Naive thymus-derived CD8-positive, alpha-beta T cell (primary cell): ENCODE results near the gene KRTAP3-3. TPM values are rescaled to one million over a fixed set of nuclear protein-coding genes. Genes with fewer than 3 reads are reported as not detected.

Source experiments
- ATAC-seq, 2 donors: fragments of 150-1000 bp; cut with Tn5 transposase in 1 of 2; sonication (Bioruptor Pico), chemical (Tn5 transposase) in 1 of 2; 1 replicate in 1 of 2; 2 replicates in 1 of 2; pipeline ENCODE4 v1.10.0; 2021; ENCODE audit warnings: mild to moderate bottlenecking in 2 of 2, moderate library complexity in 2 of 2
- POLR2A ChIA-PET: fragments of 350-600 bp; sonication (Branson Sonifier 250); formaldehyde crosslinking; loops from one replicate; lab custom pipeline; 2021; ENCODE audit warnings: antibody characterized with exemption; lab: Charles Lee
- DNase-seq, 10 donors: peaks; one replicate each; pipeline versions ENCODE4 v3.0.0 to v3.0.0-alpha.2; 2020 to 2022
- H3K27ac Mint-ChIP-seq, 10 donors: one replicate each; pipeline ENCODE4 v1.8.0; 2020 to 2022; ENCODE audit warnings: mild to moderate bottlenecking in 10 of 10, mixed read lengths in 10 of 10, moderate library complexity in 4 of 10, inconsistent platforms in 1 of 10
- H3K27me3 Mint-ChIP-seq, 5 donors: one replicate each; pipeline ENCODE4 v1.8.0; 2021 to 2022; ENCODE audit warnings: mixed read lengths in 5 of 5
- H3K36me3 Mint-ChIP-seq, 3 donors: one replicate each; pipeline ENCODE4 v1.8.0; 2020 to 2022; ENCODE audit warnings: mixed read lengths in 3 of 3, mild to moderate bottlenecking in 2 of 3, inconsistent platforms in 1 of 3
- H3K4me1 Mint-ChIP-seq, 4 donors: one replicate each; pipeline ENCODE4 v1.8.0; 2021 to 2022; ENCODE audit warnings: mixed read lengths in 4 of 4
- H3K4me3 Mint-ChIP-seq, 10 donors: one replicate each; pipeline ENCODE4 v1.8.0; 2020 to 2022; ENCODE audit warnings: mild to moderate bottlenecking in 10 of 10, mixed read lengths in 10 of 10, moderate library complexity in 6 of 10, inconsistent platforms in 1 of 10
- H3K9me3 Mint-ChIP-seq, 9 donors: one replicate each; pipeline ENCODE4 v1.8.0; 2020 to 2022; ENCODE audit warnings: mixed read lengths in 9 of 9, mild to moderate bottlenecking in 3 of 9, inconsistent platforms in 1 of 9, moderate library complexity in 1 of 9
- polyA plus RNA-seq, 3 donors: library from polyadenylated mRNA; unstranded; fragments of 300-500 nt; fragmentation: Illumina TruSeq; gene quantifications; one replicate each; pipeline ENCODE4 v1.2.3, GENCODE V29; 2021
- total RNA-seq, 8 experiments: library from RNA in 2 of 8; stranded (reverse) in 2 of 8; gene quantifications; one replicate each; pipeline ENCODE4 v1.2.3 and lab custom pipeline; 2021 to 2026

Gene KRTAP3-3
- total and polyA plus RNA-seq, 5 experiments from 2014 or later = not detected

- peaks cover 0 to 5% (median 0%) of the 10 kb centered on the region in 3 donors for H3K36me3 Mint-ChIP-seq
- H3K4me1 Mint-ChIP-seq = no peaks in the 10 kb centered on the region
- peaks cover 0 to 5% (median 0%) of the 10 kb centered on the region in 9 donors for H3K9me3 Mint-ChIP-seq
- DNase-seq (no peak), ATAC-seq (no peak)
- H3K27ac Mint-ChIP-seq = no peak overlapping the region
- POLR2A ChIA-PET = no interaction called here
- H3K4me3 Mint-ChIP-seq = no peak overlapping the region
- peaks cover 0 to 10% (median 2%) of the 10 kb centered on the region in 5 donors for H3K27me3 Mint-ChIP-seq
Observed at GRCh38 chr17:41016578-41017215, 22.7 kb upstream of the KRTAP3-3 start.

GRCh38 chr17:41015454-41015853, 21.5 kb upstream of the KRTAP3-3 start:
- POLR2A ChIA-PET = no interaction called here
- DNase-seq = no peak

GRCh38 chr17:41013606-41014005, 19.6 kb upstream of the KRTAP3-3 start:
- DNase-seq = no peak
- Mint-ChIP-seq H3K4me3 (no peak overlapping the region), H3K27ac (no peak overlapping the region), H3K27me3 (peaks cover 0 to 10% (median 2%) of the 10 kb centered on the region in 5 donors), H3K9me3 (no peaks in the 10 kb centered on the region), H3K36me3 (no peaks in the 10 kb centered on the region), H3K4me1 (no peaks in the 10 kb centered on the region)
- POLR2A ChIA-PET = no interaction called here
- ATAC-seq = no peak

More at GRCh38 chr17:41015454-41015853, 21.5 kb upstream of the KRTAP3-3 start:
- Mint-ChIP-seq H3K9me3 (no peaks in the 10 kb centered on the region), H3K4me1 (no peaks in the 10 kb centered on the region), H3K4me3 (no peak overlapping the region), H3K27me3 (peaks cover 0 to 10% (median 2%) of the 10 kb centered on the region in 5 donors), H3K27ac (no peak overlapping the region), H3K36me3 (no peaks in the 10 kb centered on the region)
- ATAC-seq = no peak

DNA sequence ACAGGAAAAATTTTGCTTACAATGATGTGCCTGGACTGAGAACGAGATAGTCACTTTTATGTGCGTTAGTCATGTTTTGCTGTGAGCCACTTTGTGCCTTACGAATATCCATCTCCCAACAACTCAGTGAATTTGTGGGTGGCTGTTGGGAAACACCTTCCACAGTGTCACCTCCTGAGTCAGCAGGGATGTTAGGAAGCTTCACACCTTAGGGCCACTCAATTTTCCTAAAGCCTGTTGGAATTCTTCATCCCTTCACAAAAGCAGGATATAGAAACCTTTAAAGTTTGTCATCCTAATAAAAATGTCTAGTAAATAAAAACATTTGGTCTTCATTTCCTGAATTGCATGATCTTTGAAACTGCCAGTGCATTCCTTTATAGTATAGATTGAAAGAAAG, 19.2 kb upstream of the KRTAP3-3 start:
- H3K9me3 Mint-ChIP-seq = no peaks in the 10 kb centered on the region
- no peaks in the 10 kb centered on the region for H3K36me3 Mint-ChIP-seq
- no peak for ATAC-seq
- H3K4me3 Mint-ChIP-seq = no peak overlapping the region
- H3K27me3 Mint-ChIP-seq = peaks cover 0 to 10% (median 2%) of the 10 kb centered on the region in 5 donors
- DNase-seq = no peak
- no peak overlapping the region for H3K27ac Mint-ChIP-seq
- no peaks in the 10 kb centered on the region for H3K4me1 Mint-ChIP-seq
- POLR2A ChIA-PET = no interaction called here

DNA sequence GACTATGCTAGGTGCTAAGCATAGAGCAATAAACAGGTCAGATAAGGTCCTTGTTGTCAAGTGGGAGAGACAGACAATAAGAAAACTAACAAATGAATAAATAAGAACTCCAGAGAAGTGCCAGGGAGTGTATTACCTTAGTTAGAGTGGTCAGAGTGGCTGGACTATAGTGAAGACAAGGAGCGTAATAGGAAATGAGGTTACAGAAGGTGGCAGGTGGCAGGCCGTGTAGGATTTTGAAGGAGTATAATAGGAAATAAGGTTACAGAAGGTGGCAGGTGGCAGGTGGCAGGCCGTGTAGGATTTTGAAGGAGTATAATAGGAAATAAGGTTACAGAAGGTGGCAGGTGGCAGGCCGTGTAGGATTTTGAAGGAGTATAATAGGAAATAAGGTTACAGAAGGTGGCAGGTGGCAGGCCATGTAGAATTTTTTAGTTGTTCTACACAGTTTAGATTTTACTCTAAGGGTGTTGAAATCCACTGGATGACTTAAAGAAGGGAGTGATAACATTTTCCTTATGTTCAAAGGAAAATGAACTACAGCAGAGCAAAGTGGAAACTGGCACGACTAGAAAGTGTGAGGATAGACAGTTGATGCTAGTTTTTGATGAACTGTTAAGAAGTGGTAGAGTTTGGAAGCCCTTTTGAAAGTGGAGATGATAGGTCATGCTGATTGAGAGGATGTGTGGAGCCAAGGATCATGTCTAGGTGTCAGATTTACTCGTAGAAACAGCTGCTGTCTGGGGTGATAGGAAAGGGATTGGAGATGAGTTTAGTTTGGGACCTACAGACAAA, 18.6 kb upstream of the KRTAP3-3 start:
- Mint-ChIP-seq H3K9me3 (no peaks in the 10 kb centered on the region), H3K4me3 (no peak overlapping the region), H3K27me3 (peaks cover 0 to 10% (median 2%) of the 10 kb centered on the region in 5 donors), H3K4me1 (no peaks in the 10 kb centered on the region), H3K36me3 (no peaks in the 10 kb centered on the region), H3K27ac (no peak overlapping the region)
- POLR2A ChIA-PET = no interaction called here
- ATAC-seq = no peak
- no peak for DNase-seq

DNA sequence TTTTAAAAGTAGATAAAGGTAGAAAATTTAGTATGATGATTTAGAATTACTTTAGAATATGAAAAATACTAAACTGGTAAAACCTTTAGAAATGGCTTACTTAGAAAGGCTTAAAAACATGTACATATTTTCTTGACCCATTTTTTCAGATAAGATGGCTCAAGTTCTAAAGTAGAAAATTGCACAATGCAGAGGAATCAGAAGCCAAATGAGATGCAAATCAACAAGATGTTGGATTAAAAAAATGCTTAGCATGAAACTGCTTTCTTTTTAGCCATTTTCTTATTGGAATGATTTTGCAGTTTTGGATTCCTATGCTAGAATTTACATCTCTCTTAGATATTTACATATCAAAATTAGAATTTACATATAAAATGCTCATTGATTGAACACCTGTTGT, 16.5 kb upstream of the KRTAP3-3 start:
- H3K4me3 Mint-ChIP-seq = no peak overlapping the region
- H3K4me1 Mint-ChIP-seq = no peaks in the 10 kb centered on the region
- H3K36me3 Mint-ChIP-seq = no peaks in the 10 kb centered on the region
- POLR2A ChIA-PET = no interaction called here
- no peak overlapping the region for H3K27ac Mint-ChIP-seq
- H3K9me3 Mint-ChIP-seq = no peaks in the 10 kb centered on the region
- DNase-seq = no peak
- no peak for ATAC-seq
- peaks cover 0 to under 1% (median 0%) of the 10 kb centered on the region in 5 donors for H3K27me3 Mint-ChIP-seq

DNA sequence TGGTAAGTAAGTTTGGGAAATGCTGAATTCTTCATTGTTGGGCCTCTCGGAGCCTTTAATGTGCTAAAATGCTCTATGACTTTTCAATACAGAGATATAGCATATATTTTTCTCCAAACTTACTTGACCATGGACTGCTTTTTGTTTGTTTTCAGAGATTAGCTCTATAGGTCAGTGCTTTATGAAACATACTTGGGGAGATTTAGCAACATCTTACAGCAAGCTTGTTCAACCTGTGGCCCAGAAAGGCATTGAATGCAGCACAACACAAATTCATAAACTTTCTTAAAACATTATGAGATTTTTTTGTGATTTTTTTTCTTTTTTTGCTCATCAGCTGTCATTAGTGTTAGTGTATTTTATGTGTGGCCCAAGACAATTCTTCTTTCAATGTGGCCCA, 16.0 kb upstream of the KRTAP3-3 start:
- POLR2A ChIA-PET = interaction anchor here (0.6 kb wide), 1 partner anchor 472 kb away, joined by 4 read pairs; no protein-coding TSS in a partner anchor
- no peaks in the 10 kb centered on the region for H3K4me1 Mint-ChIP-seq
- H3K27ac Mint-ChIP-seq = no peak overlapping the region
- H3K4me3 Mint-ChIP-seq = no peak overlapping the region
- no peaks in the 10 kb centered on the region for H3K9me3 Mint-ChIP-seq
- DNase-seq (no peak), ATAC-seq (no peak)
- H3K27me3 Mint-ChIP-seq = no peaks in the 10 kb centered on the region
- no peaks in the 10 kb centered on the region for H3K36me3 Mint-ChIP-seq

GRCh38 chr17:41009301-41009760, 15.4 kb upstream of the KRTAP3-3 start:
- H3K27ac Mint-ChIP-seq = no peak overlapping the region

DNA sequence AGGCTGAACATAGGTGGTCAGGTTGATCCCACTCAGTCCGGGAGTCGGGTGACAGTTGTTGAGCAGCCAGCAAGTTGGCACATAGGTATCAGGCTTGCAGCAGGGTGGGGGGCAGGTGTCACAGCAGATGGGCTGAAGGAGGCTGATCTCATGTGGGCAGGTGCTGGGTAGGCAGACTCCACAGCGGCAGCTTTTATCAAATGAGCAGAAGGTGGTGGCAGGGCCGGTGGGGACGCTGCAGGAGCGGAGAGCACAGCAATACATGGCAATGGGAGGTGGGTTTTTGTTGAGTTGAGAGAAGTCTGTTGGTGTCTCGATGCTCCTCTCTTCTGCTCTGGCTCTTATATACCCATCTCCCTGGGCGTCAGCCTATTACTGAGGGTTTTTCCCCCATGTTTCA, 14.8 kb upstream of the KRTAP3-3 start, which contains the start of gene KRTAP3-1:
Gene KRTAP3-1, minus strand, starts transcription at position 318 of the 400 bp plus-strand sequence. Its CDS starts 54 bp downstream, at position 264.
- ATAC-seq = no peak
- Mint-ChIP-seq H3K4me3 (no peak within 1 kb of the TSS), H3K4me1 (no peaks in the 10 kb centered on the region), H3K27ac (no peak within 1 kb of the TSS), H3K9me3 (no peaks in the 10 kb centered on the region), H3K36me3 (no peaks in the 10 kb centered on the region), H3K27me3 (peaks cover 0 to 2% (median 0%) of the 10 kb centered on the region in 5 donors)
- no peak for DNase-seq
- POLR2A ChIA-PET = no interaction called here

More at GRCh38 chr17:41009301-41009760, 15.4 kb upstream of the KRTAP3-3 start:
- no peak for ATAC-seq
- H3K4me1 Mint-ChIP-seq = no peaks in the 10 kb centered on the region
- no peaks in the 10 kb centered on the region for H3K27me3 Mint-ChIP-seq
- POLR2A ChIA-PET = interaction anchor here (0.6 kb wide), 1 partner anchor 472 kb away, joined by 4 read pairs; no protein-coding TSS in a partner anchor
- H3K4me3 Mint-ChIP-seq = no peak overlapping the region
- H3K9me3 Mint-ChIP-seq = no peaks in the 10 kb centered on the region
- no peak for DNase-seq
- no peaks in the 10 kb centered on the region for H3K36me3 Mint-ChIP-seq

DNA sequence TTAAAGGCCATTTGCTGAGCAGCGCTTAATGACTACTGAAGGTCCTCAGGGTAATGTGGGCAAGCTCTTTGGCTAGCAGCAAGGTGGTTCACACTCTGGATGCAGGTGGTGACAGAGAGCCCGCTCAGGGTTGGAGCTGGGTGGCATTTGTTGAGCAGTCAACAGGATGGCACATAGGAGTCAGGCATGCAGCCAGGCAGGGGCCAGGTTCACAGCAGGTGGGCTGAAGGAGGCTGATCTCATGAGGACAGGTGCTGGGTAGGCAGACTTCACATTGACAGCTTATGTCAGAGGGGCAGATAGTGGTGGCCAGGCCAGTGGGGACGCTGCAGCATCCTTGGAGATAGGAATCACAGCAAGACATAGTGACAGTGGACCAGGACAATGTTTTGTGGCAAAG, 10.4 kb upstream of the KRTAP3-3 start:
- Mint-ChIP-seq H3K9me3 (no peaks in the 10 kb centered on the region), H3K27me3 (peaks cover 2 to 19% (median 6%) of the 10 kb centered on the region in 5 donors), H3K4me1 (no peaks in the 10 kb centered on the region), H3K4me3 (no peak overlapping the region), H3K27ac (no peak overlapping the region), H3K36me3 (no peaks in the 10 kb centered on the region)
- POLR2A ChIA-PET = no interaction called here
- DNase-seq (no peak), ATAC-seq (no peak)

GRCh38 chr17:41003926-41004325, 10.0 kb upstream of the KRTAP3-3 start:
- ATAC-seq = no peak
- H3K4me3 Mint-ChIP-seq = no peak overlapping the region
- no peaks in the 10 kb centered on the region for H3K4me1 Mint-ChIP-seq
- POLR2A ChIA-PET = no interaction called here
- DNase-seq = no peak
- no peaks in the 10 kb centered on the region for H3K9me3 Mint-ChIP-seq
- no peak overlapping the region for H3K27ac Mint-ChIP-seq
- peaks cover 3 to 22% (median 8%) of the 10 kb centered on the region in 5 donors for H3K27me3 Mint-ChIP-seq
- no peaks in the 10 kb centered on the region for H3K36me3 Mint-ChIP-seq

DNA sequence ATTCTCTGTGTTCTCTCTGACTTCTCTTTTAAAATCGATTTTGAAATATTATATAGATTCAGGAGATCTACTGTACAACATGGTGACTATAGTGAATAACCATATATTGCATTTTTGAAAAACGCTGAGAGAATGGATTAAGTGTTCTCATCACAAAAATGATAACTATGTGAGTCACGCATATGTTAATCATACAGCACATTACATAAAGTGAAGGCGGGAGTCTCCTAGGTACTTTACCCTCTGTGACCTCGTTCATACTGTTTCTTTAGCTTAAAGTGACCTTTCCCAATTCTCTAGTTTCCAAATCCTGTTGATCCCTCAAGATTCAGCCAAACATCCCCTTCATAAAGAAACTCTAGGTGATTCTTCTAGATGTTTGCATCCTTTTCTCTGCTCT, 8.8 kb upstream of the KRTAP3-3 start:
- POLR2A ChIA-PET = no interaction called here
- Mint-ChIP-seq H3K27ac (no peak overlapping the region), H3K9me3 (no peaks in the 10 kb centered on the region), H3K36me3 (no peaks in the 10 kb centered on the region), H3K4me3 (no peak overlapping the region), H3K27me3 (peaks cover 9 to 26% (median 14%) of the 10 kb centered on the region in 5 donors), H3K4me1 (no peaks in the 10 kb centered on the region)
- DNase-seq (no peak), ATAC-seq (no peak)

DNA sequence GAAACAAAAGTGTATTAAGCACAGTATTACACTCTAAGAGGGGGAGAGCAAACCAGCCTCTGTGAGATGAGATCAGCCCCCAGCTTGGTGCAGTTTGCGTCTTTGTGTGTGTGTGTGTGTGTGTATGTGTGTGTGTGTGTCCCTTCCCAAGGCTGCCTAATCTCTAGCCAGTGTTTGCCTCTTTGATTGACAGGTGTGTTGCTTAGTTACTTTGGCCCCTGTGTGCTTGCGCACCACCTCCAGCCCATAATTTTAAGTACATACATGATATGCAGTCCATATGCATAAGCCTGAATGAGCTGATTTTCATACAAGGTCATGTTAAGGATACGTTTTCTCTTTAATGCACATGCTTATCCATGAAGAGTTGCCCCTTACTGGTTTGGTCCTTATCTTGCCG, 7.8 kb upstream of the KRTAP3-3 start:
- H3K36me3 Mint-ChIP-seq = no peaks in the 10 kb centered on the region
- H3K27me3 Mint-ChIP-seq = peaks cover 15 to 35% (median 24%) of the 10 kb centered on the region in 5 donors
- H3K4me1 Mint-ChIP-seq = no peaks in the 10 kb centered on the region
- no peak for ATAC-seq
- POLR2A ChIA-PET = no interaction called here
- no peak overlapping the region for H3K27ac Mint-ChIP-seq
- DNase-seq = no peak
- H3K9me3 Mint-ChIP-seq = no peaks in the 10 kb centered on the region
- H3K4me3 Mint-ChIP-seq = no peak overlapping the region
